Measurements from ENCODE around the gene SLC10A7.

The SLC10A7 gene

DNA sequence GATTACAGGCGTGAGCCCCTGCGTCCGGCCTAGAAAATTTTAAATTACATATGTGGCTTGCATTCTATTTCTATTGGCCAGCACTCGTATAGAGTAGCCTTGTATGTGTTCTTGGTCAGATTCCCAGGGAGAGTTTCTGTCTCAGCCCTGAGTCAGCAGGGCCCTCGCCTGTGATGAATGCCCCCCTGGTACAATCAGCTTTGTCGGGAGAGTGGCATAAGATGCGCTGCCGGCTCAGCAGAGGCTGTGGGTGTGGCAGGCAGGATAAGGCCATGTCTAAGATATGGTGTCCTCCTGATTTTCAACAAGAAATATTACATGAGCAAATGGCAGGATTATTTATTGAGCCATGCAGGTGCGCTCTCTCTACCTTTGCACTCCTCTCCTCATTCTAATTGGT is 309.0 kb downstream of the SLC10A7 start:
- DNase-seq (ENCODE audit: low read depth in 2 of 2): no peak

DNA sequence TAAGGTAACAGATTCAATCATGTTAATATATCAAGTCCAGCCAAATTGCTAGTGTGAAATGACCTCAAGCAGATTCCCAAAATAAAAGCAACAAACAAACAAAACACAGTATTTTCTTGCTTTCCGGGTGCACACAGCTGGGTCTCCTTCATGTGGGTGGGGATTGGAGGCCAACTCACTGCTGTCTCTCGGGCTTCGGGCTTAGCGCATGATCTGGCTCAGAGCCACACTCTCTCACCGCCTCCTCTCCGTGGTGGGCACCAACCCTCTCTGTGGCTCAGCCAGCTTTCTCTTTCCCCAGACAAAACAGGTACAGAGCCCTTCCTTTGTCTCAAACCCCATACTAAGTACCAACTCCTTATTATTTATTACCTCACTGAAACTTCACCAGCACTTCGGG is 310.3 kb downstream of the SLC10A7 start:
- DNase-seq (ENCODE audit: low read depth in 2 of 2): no peak

DNA sequence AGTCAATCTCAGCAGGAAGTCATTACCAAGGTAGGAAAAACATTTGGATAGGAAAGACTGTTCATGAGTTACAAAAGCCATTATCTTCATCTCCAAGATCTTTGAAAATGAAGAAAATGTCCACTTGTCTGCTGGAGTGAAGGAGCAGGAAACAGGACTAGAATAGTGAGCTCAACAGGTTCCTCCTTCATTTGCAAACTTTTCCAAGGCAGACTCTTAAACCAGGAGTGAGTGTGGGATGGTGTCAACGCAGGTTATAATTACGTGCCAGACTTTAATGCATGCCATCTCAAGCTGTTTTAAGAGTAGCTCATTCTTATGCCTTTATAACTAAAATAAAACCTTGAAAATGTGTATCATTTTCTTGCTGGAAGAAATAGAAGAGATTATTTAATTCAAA is 310.9 kb downstream of the SLC10A7 start:
- DNase-seq (ENCODE audit: low read depth in 2 of 2): no peak

DNA sequence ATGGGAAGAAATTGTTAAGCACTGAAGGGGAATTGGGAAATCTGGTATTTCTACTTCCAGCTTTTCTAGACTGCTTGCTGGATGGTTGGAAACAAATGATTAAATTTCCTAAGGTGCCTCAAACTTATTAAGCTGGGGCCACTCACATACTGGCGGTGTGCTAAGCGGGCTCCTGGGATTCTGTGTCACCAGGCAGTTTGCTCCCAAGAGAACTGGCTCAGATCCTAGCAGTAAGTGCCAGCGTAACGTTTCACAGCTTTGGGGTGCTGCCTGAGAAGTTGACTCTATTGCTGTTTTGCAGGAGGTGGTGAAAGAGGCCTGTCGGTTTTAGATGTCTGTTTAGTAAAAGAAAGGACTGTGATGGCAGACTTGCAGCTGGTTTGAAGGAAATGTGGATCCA is 314.3 kb downstream of the SLC10A7 start:
- DNase-seq (ENCODE audit: low read depth in 2 of 2): no peak

Data from stimulated activated CD8-positive, alpha-beta memory T cell treated with anti-CD3 and anti-CD28 coated beads, Interleukin-2, amount 100 ng/mL, for 1 hour (primary cell).